ENCODE data around the gene GEMIN4. TPM values are rescaled to one million over a fixed set of nuclear protein-coding genes. Genes with fewer than 3 reads are reported as not detected.
A peak's percentile ranks its signal among the peaks of the same experiment; 100 is the strongest.

GEMIN4 gene
- total RNA-seq, 4 donors from 2014 or later = 8.4 to 49.5 (median 16.8) TPM

GRCh38 chr17:732067-732901, 19.8 kb downstream of the GEMIN4 start, which contains the start of gene TLCD3A:
Gene TLCD3A, plus strand, starts transcription at chr17:732596. Its CDS starts 52 bp downstream, at chr17:732648.
- H3K27ac ChIP-seq = peak within 1 kb of the TSS; percentile 63 to 85 (median 76)
- H3K9me3 ChIP-seq = no peaks in the 10 kb centered on the region
- peak in 2 of 3 donors; percentile 80 to 89 for DNase-seq
- H3K27me3 ChIP-seq = no peaks in the 10 kb centered on the region
- TF ChIP-seq CTCF (IDR thresholded peaks at IDR 0.05) = no peak
- TF ChIP-seq POLR2A (IDR thresholded peaks at IDR 0.05) = peak; percentile 9 to 31
- peak within 1 kb of the TSS; percentile 61 to 94 (median 70) for H3K4me3 ChIP-seq
- H3K4me1 ChIP-seq = peaks cover 0 to 22% (median 0%) of the 10 kb centered on the region in 4 donors
- H3K36me3 ChIP-seq = no peaks in the 10 kb centered on the region

GRCh38 chr17:731644-732066, 20.4 kb downstream of the GEMIN4 start:
- peak overlapping the region; percentile 61 to 94 (median 70) for H3K4me3 ChIP-seq
- no peak for DNase-seq
- no peaks in the 10 kb centered on the region for H3K27me3 ChIP-seq
- H3K36me3 ChIP-seq = no peaks in the 10 kb centered on the region
- peak overlapping the region; percentile 52 to 85 (median 66) for H3K27ac ChIP-seq
- peaks cover 0 to 22% (median 0%) of the 10 kb centered on the region in 4 donors for H3K4me1 ChIP-seq
- no peaks in the 10 kb centered on the region for H3K9me3 ChIP-seq
- TF ChIP-seq POLR2A (IDR thresholded peaks at IDR 0.05) (no peak), CTCF (IDR thresholded peaks at IDR 0.05) (no peak)

GRCh38 chr17:728911-729310, 23.2 kb downstream of the GEMIN4 start:
- Histone ChIP-seq H3K4me3 (no peak overlapping the region), H3K4me1 (peaks cover 0 to 22% (median 0%) of the 10 kb centered on the region in 4 donors), H3K36me3 (no peaks in the 10 kb centered on the region), H3K9me3 (no peaks in the 10 kb centered on the region), H3K27ac (no peak overlapping the region), H3K27me3 (no peaks in the 10 kb centered on the region)
- TF ChIP-seq POLR2A (IDR thresholded peaks at IDR 0.05) (no peak), CTCF (IDR thresholded peaks at IDR 0.05) (no peak)
- DNase-seq = no peak

- Histone ChIP-seq H3K9me3 (no peaks in the 10 kb centered on the region), H3K36me3 (no peaks in the 10 kb centered on the region), H3K27me3 (no peaks in the 10 kb centered on the region), H3K4me3 (no peak overlapping the region), H3K27ac (no peak overlapping the region), H3K4me1 (peaks cover 0 to 7% (median 0%) of the 10 kb centered on the region in 4 donors)
- no peak for DNase-seq
- TF ChIP-seq CTCF (IDR thresholded peaks at IDR 0.05) = no peak
- TF ChIP-seq POLR2A (IDR thresholded peaks at IDR 0.05) = no peak
These were observed 25.7 kb downstream of the GEMIN4 start for GRCh38 chr17:726271-726919.

GRCh38 chr17:725746-726145, 26.3 kb downstream of the GEMIN4 start:
- Histone ChIP-seq H3K4me1 (peaks cover 0 to under 1% (median 0%) of the 10 kb centered on the region in 4 donors), H3K27me3 (no peaks in the 10 kb centered on the region), H3K36me3 (no peaks in the 10 kb centered on the region), H3K9me3 (no peaks in the 10 kb centered on the region), H3K4me3 (no peak overlapping the region), H3K27ac (no peak overlapping the region)
- TF ChIP-seq POLR2A (IDR thresholded peaks at IDR 0.05) = no peak
- no peak for TF ChIP-seq CTCF (IDR thresholded peaks at IDR 0.05)
- no peak for DNase-seq

Data from Peyer's patch (tissue), 4 donors.